SK-N-SH treated with all-trans-retinoic acid at 6 μM for 48 hours (cell line): ENCODE results near the gene ZNF385C.

Source experiments
- BACH2 ChIP-seq: fragments of 250-450 bp; sonication (Bioruptor Pico); IDR thresholded peaks from 2 replicates; pipeline ENCODE4 v1.9.0; 2021; ENCODE audit warnings: mild to moderate bottlenecking, borderline replicate concordance
- SNAI2 ChIP-seq: fragments of 250-450 bp; sonication (Bioruptor Pico); IDR thresholded peaks from 2 replicates; pipeline ENCODE4 v1.5.0; 2020; ENCODE audit warnings: mild to moderate bottlenecking, moderate library complexity
- ZFP3 ChIP-seq: fragments of 250-450 bp; sonication (Bioruptor Pico); IDR thresholded peaks from 2 replicates; pipeline ENCODE4 v1.5.0; 2020; ENCODE audit warnings: mild to moderate bottlenecking, moderate library complexity
- ZFP30 ChIP-seq: fragments of 450-650 bp; formaldehyde crosslinking; IDR thresholded peaks from 2 replicates; pipeline ENCODE4 v1.5.0; 2022; ENCODE audit warnings: mild to moderate bottlenecking, moderate library complexity
- ZNF70 ChIP-seq: fragments of 450-650 bp; formaldehyde crosslinking; IDR thresholded peaks from 2 replicates; pipeline ENCODE4 v1.5.0; 2020; ENCODE audit warnings: mild to moderate bottlenecking, moderate library complexity
- TF ChIP-seq, protein P1 (sequence below): fragments of 250-450 bp; sonication (Bioruptor Pico); IDR thresholded peaks from 2 replicates; pipeline ENCODE4 v1.5.1; 2021; ENCODE audit warnings: mild to moderate bottlenecking, moderate library complexity
- TF ChIP-seq, protein P2 (sequence below): fragments of 250-450 bp; sonication (Bioruptor Pico); IDR thresholded peaks from 2 replicates; pipeline ENCODE4 v1.8.0; 2020; ENCODE audit warnings: mild to moderate bottlenecking, moderate library complexity, borderline replicate concordance

- TF ChIP-seq ZFP30 (CRISPR knock-in tag) (no peak), ZFP3 (CRISPR knock-in tag) (no peak), SNAI2 (CRISPR knock-in tag) (no peak), BACH2 (CRISPR knock-in tag) (no peak), ZNF70 (CRISPR knock-in tag) (no peak)
- TF ChIP-seq, protein P1, sequence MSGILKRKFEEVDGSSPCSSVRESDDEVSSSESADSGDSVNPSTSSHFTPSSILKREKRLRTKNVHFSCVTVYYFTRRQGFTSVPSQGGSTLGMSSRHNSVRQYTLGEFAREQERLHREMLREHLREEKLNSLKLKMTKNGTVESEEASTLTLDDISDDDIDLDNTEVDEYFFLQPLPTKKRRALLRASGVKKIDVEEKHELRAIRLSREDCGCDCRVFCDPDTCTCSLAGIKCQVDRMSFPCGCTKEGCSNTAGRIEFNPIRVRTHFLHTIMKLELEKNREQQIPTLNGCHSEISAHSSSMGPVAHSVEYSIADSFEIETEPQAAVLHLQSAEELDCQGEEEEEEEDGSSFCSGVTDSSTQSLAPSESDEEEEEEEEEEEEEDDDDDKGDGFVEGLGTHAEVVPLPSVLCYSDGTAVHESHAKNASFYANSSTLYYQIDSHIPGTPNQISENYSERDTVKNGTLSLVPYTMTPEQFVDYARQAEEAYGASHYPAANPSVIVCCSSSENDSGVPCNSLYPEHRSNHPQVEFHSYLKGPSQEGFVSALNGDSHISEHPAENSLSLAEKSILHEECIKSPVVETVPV (CRISPR knock-in tag): no peak
- TF ChIP-seq, protein P2, sequence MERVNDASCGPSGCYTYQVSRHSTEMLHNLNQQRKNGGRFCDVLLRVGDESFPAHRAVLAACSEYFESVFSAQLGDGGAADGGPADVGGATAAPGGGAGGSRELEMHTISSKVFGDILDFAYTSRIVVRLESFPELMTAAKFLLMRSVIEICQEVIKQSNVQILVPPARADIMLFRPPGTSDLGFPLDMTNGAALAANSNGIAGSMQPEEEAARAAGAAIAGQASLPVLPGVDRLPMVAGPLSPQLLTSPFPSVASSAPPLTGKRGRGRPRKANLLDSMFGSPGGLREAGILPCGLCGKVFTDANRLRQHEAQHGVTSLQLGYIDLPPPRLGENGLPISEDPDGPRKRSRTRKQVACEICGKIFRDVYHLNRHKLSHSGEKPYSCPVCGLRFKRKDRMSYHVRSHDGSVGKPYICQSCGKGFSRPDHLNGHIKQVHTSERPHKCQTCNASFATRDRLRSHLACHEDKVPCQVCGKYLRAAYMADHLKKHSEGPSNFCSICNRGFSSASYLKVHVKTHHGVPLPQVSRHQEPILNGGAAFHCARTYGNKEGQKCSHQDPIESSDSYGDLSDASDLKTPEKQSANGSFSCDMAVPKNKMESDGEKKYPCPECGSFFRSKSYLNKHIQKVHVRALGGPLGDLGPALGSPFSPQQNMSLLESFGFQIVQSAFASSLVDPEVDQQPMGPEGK: no peak
Measured at GRCh38 chr17:41985919-41986318, 112.4 kb downstream of the ZNF385C start.
